ENCODE results near the gene BCAS3.

DNA sequence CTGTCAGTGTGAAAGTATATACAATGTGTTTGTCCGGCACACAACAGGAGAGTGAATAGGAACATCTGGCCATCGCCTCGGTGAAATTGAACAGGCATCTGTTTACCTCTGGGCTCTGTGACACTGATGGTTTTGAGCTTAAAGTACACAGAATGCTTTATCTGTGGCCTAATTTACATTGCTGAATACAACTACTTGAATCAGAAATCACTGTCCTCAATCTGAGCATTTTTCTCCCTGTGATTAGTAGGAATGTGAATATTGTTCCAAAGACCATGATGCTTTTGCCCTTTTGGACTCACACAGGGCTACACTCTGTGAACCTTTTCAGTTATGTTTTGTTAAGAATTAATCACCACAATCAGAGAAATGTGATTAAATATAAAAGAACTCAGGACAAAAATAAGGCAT, 399.0 kb downstream of the BCAS3 start:
- TF ChIP-seq, protein P1, sequence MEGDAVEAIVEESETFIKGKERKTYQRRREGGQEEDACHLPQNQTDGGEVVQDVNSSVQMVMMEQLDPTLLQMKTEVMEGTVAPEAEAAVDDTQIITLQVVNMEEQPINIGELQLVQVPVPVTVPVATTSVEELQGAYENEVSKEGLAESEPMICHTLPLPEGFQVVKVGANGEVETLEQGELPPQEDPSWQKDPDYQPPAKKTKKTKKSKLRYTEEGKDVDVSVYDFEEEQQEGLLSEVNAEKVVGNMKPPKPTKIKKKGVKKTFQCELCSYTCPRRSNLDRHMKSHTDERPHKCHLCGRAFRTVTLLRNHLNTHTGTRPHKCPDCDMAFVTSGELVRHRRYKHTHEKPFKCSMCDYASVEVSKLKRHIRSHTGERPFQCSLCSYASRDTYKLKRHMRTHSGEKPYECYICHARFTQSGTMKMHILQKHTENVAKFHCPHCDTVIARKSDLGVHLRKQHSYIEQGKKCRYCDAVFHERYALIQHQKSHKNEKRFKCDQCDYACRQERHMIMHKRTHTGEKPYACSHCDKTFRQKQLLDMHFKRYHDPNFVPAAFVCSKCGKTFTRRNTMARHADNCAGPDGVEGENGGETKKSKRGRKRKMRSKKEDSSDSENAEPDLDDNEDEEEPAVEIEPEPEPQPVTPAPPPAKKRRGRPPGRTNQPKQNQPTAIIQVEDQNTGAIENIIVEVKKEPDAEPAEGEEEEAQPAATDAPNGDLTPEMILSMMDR (IDR thresholded peaks at IDR 0.05 in 2 of 3, conservative IDR thresholded peaks at IDR 0.05 in 1 of 3; ENCODE audit: borderline replicate concordance in 1 of 3, insufficient read depth in 1 of 3, low read depth in 2 of 3, low read length in 2 of 3), result no peak
- no peak for TF ChIP-seq POLR2AphosphoS5 (IDR thresholded peaks at IDR 0.05; ENCODE audit: low read depth, low read length)
- no peak for TF ChIP-seq EZH2 (IDR thresholded peaks at IDR 0.05)
- no peak for TF ChIP-seq POLR2A (IDR thresholded peaks at IDR 0.05; ENCODE audit: borderline replicate concordance, extremely low read depth, insufficient read depth, insufficient read length)
- TF ChIP-seq, protein P2, sequence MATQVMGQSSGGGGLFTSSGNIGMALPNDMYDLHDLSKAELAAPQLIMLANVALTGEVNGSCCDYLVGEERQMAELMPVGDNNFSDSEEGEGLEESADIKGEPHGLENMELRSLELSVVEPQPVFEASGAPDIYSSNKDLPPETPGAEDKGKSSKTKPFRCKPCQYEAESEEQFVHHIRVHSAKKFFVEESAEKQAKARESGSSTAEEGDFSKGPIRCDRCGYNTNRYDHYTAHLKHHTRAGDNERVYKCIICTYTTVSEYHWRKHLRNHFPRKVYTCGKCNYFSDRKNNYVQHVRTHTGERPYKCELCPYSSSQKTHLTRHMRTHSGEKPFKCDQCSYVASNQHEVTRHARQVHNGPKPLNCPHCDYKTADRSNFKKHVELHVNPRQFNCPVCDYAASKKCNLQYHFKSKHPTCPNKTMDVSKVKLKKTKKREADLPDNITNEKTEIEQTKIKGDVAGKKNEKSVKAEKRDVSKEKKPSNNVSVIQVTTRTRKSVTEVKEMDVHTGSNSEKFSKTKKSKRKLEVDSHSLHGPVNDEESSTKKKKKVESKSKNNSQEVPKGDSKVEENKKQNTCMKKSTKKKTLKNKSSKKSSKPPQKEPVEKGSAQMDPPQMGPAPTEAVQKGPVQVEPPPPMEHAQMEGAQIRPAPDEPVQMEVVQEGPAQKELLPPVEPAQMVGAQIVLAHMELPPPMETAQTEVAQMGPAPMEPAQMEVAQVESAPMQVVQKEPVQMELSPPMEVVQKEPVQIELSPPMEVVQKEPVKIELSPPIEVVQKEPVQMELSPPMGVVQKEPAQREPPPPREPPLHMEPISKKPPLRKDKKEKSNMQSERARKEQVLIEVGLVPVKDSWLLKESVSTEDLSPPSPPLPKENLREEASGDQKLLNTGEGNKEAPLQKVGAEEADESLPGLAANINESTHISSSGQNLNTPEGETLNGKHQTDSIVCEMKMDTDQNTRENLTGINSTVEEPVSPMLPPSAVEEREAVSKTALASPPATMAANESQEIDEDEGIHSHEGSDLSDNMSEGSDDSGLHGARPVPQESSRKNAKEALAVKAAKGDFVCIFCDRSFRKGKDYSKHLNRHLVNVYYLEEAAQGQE (IDR thresholded peaks at IDR 0.05; ENCODE audit: low read depth), result no peak
- TF ChIP-seq EZH2phosphoT487 (IDR thresholded peaks at IDR 0.05; ENCODE audit: borderline replicate concordance), result no peak
- no peak for TF ChIP-seq ELF1 (IDR thresholded peaks at IDR 0.05; ENCODE audit: borderline replicate concordance, low read depth)
- TF ChIP-seq, protein P3, sequence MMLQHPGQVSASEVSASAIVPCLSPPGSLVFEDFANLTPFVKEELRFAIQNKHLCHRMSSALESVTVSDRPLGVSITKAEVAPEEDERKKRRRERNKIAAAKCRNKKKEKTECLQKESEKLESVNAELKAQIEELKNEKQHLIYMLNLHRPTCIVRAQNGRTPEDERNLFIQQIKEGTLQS (IDR thresholded peaks at IDR 0.05), result no peak
- TF ChIP-seq JUND (IDR thresholded peaks at IDR 0.05), result no peak

Data from HCT116 (cell line).